GM21447 (cell line): ENCODE measurements around the gene DDX54.

Source experiments
- ATAC-seq: cut with Tn5 transposase; IDR thresholded peaks from one replicate; pipeline ENCODE4 v1.9.1; 2021; ENCODE audit not compliant: unreplicated experiment

The DDX54 gene, protein sequence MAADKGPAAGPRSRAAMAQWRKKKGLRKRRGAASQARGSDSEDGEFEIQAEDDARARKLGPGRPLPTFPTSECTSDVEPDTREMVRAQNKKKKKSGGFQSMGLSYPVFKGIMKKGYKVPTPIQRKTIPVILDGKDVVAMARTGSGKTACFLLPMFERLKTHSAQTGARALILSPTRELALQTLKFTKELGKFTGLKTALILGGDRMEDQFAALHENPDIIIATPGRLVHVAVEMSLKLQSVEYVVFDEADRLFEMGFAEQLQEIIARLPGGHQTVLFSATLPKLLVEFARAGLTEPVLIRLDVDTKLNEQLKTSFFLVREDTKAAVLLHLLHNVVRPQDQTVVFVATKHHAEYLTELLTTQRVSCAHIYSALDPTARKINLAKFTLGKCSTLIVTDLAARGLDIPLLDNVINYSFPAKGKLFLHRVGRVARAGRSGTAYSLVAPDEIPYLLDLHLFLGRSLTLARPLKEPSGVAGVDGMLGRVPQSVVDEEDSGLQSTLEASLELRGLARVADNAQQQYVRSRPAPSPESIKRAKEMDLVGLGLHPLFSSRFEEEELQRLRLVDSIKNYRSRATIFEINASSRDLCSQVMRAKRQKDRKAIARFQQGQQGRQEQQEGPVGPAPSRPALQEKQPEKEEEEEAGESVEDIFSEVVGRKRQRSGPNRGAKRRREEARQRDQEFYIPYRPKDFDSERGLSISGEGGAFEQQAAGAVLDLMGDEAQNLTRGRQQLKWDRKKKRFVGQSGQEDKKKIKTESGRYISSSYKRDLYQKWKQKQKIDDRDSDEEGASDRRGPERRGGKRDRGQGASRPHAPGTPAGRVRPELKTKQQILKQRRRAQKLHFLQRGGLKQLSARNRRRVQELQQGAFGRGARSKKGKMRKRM

DNA sequence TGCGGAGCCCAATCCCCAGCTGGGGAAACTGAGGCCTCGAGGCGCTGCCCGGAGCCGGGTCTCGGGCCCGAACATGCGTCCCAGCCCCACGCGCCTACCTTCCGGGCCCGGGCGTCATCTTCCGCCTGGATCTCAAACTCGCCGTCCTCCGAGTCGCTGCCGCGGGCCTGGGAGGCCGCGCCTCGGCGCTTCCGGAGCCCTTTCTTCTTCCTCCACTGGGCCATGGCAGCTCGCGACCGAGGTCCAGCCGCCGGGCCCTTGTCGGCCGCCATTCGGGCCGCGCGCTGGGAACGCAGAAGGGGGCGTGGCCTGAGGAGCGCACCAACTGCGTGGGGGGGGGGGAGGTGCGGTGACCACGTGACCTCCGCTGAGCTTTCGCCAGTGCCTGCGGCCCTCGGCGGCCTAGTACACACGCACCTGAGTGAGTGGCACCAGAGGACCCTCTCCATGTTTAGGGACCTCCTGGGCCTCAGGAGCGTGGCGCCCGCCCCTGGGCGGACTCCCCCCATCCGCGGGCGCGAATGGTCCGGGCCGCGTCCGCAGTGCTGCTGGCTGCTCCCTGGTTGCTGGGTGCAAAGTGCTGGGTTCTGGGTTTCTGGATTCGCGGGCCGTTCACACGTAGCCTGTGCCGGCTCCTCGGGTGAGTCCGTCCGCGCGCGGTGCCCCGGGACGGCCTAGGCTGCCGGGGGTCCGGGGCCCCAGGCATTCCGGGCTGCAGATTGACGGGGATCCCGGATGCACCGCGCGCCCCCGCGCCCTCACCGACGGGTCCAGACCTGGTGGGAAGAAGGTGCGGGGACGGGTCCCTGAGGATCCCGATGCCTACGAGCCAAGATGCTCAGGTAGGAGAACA lies at the start of gene DDX54, which contains the start of gene RITA1:
TSS of gene DDX54 (minus strand) at position 299 of the 853 bp plus-strand sequence. CDS start at position 272, 27 bp downstream.
TSS of gene RITA1 (plus strand) at position 542 of the 853 bp plus-strand sequence. CDS start 1,026 bp downstream, outside the sequence.
- peak; percentile 40 for ATAC-seq

DNA sequence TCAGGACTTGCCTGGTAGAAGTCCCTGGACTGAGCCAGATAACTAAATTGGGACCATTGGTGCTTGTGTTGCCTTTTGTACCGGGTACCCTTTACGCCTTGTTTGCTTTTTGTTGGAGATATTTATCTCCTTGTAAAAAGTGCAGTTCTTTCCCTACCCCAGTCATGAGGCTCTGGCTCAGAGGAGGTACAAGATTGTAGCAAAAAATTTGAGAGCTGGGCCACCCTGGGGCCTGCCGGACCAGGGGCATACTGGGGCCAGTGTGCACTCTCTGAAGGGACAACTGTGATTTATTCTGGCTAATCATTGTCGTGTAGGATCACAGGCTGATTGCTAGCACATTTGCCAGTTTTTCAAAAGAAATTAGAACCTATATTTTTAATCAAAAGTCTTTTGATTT lies 49.2 kb upstream of the DDX54 start:
- no peak for ATAC-seq

DNA sequence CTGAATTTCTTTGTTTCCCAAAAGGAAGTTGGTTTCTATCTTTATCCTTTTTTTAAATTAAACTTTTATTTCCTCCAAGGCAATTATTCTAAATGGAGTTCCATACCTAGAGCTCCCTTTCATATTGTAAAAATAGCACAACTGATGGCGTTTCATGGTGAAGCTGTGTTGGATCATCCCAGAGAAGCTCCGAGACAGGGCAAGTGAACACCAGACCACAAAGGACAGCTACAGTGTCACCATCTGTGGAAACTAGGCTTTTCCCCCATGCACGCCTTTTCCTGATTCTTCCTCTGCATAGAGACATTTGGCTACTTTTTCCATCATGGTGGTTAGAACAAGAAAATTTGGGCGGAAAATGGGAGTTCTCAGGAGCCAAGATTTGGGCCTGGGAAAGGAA lies 48.7 kb upstream of the DDX54 start:
- ATAC-seq: no peak

DNA sequence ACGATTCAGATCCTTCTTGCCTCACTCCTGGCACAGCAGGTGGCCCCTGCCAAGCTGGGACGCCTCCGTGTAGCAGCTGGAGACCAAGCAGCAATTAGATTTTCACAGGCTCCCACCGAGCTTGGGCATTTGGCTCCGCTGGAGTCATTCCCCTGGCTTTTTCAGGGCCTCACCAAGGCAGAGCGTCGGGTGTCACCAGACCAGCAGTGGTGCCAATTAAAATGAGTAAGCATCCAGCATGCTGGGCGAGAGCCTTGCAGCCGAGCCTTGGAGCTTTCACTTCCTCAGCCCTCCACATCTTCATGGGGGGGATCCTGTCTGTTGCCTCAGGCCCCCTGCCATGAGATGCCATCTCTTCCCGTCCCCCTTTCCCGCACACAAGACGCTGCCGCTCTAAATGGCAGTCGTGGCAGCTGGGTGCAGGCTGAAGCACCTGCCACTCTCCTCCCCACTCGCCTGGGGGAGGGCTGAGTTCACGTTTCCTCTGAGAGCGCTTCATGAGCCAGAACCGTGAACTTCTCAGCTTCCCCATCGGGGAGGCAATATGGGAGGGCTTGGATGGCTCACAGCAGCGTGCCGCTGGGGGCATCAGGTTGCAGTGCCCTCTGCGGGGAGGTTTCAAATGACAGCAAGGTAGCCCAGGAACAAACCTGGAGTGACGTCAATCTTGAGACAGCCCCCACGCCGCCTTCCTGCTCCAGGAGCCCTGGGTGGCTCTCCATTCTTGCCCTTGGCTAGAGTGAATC lies 47.7 kb upstream of the DDX54 start:
- ATAC-seq: peak; percentile 67

DNA sequence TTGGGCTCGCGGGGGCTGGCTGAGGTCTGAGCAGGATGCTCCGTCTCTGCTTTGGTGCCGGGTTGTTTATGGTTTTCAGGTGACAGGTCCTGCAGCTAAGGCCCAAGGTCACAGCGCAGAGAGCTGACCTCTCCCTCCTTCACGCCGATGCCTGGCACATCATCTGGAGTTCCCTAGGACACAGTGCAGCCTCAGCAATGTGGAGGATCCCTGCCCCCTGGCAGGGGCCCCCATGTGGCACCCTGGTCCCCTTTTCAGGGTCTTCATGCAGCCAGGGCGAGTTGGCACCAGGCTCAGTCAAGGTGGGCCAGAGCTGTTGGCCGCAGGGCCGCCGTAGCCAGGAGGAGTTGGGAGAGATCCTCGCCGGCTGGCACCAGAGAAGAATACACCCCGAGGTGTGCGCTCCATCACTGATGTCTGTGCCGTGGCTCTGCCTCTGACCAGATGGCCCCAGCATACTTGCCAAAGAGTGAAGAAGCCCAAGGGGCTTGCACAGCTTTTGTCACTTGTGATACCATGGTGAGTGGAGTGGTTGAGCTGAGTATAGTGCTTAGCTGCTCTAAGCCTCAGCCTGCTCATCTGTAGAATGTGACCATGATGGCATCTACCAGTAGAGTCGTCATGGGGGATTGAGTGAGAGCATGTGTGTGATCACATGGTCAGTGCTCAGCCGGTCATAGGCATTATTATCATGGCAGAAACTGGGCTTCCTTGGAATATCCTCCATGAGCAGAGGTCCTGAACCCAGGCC lies 47.0 kb upstream of the DDX54 start:
- no peak for ATAC-seq

DNA sequence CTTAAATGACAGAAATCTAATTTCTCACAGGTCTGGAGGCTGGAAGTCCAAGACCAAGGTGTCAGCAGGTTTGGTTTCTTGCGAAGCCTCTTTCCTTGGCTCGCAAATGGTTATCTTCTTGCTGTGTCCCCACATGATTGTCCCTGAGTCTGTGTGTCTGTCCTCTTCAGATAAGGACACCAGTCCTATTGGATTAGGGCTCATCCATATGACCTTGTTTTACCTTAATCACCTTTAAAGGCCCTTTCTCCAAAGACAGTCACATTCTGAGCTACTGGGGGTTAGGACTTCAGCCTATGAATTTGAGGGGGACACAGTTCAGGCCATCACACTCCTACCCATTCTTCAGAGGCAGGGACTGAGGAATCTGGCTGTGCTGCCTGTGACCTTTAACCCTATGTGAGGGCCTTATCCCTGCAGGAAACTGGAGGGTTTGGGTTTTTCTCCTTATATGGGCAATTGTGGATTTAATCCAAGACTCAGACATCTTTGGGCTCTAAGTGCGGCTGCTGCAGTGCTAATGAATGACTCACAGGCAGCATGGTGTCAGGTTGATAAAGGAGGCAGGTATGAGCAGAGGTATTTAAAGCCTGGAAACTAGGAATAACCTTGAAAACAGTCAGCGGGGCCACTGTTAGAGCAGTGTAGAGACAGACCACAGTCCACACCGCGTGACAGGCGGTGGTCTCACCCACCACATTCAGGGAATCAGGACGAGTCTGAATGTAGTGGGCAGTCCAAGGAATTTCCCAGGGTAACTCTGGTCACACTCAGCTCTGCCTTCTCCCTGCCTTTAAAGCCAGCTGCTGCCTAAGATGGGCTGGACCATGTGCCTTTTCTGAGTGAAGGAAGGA lies 46.2 kb upstream of the DDX54 start:
- ATAC-seq: no peak

DNA sequence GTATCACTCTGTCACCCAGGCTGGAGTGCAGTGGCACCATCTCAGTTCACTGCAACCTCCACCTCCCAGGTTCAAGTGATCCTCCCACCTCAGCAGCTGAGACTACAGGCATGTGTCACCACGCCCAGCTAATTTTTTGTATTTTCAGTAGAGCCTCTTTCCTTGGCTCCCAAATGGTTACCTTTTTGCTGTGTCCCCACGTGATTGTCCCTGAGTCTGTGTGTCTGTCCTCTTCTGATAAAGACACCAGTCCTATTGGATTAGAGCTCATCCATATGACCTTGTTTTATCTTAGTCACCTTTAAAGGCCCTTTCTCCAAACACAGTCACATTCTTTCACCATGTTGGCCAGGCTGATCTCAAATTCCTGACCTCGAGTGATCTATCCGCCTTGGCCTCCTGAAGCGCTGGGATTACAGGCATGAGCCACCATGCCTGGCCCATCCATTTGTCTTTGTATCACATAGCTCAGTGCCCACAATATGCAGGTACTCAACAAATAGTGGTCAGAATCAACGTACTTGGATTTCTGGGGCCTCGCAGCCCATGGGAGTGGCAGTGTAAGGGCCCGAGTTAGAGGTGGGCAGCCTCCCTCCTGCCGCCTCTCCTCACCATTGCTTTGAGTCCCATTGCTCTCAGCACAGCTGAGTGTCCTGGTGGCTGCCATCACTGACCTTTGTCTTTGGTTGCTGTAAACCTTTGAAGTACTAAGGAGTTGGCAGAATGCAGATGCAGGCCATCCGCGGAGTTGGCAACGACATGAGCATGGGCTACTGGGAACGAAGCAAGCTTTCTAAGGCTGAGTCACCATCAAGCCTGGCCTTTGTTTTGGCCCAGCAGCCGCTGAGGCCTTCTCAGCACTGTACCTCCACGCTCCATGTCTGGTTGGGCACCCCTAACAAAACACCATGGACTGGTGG lies 45.3 kb upstream of the DDX54 start:
- ATAC-seq: no peak

DNA sequence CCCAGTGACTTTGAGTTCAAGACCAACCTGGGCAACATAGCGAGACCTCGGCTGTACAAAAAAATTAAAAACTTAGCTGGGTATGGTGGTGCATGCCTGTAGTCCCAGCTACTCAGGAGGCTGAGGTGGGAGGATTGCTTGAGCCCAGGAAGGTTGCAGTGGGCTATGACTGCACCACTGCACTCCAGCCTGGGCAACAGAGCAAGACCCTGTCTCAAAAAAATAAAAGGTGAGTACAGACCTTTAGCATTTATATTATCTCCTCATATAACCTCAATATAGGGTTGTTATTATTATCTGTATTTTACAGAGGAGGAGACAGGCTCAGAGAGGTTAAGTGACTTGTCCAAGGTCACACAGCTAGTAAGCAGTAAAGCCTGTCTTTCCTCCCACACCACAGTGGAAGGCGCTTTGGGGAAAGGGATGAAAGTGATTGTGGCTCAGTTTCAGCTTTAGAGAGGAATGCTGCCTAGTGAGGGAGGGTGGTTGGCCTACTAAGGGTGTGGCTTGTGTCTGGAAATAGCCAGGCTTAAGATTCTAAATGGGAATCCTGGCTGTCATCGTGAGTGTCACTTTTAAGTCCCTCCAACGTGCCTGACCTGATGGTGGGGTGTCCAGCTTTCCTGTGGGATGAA lies 43.2 kb upstream of the DDX54 start:
- ATAC-seq: no peak

DNA sequence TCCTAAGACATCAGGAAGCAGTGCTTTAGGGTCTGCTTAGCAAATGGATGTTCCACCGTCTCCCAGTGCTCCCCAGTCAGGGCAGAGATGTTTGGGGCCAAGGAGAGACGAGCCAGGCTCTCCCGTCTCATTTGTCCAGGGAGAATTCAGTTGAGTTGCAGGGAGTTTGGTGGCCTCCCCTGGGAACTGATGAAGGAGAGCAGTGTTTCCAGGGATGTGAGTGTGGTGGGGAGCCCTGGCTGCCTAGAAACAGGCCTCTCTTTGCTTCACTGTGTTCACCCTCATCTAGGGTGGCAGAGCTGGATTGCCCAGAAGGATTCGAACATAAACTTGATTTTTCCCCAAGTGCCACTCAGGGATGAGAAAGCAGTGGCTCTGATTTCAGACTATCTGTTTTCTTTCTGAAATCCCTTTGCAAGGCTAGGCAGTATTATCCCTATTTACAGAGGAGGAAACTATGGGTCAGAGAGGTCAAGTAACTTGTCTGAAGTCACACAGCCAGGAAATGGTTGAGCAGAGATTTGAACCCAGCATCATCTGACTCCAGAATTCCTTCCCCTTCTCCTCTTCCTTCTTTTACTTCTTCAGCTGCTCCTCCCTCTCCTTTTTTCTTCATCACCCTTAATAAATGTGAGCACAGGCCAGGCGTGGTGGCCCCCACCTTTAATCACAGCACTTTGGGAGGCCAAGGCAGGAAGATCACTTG lies 42.6 kb upstream of the DDX54 start:
- no peak for ATAC-seq

DNA sequence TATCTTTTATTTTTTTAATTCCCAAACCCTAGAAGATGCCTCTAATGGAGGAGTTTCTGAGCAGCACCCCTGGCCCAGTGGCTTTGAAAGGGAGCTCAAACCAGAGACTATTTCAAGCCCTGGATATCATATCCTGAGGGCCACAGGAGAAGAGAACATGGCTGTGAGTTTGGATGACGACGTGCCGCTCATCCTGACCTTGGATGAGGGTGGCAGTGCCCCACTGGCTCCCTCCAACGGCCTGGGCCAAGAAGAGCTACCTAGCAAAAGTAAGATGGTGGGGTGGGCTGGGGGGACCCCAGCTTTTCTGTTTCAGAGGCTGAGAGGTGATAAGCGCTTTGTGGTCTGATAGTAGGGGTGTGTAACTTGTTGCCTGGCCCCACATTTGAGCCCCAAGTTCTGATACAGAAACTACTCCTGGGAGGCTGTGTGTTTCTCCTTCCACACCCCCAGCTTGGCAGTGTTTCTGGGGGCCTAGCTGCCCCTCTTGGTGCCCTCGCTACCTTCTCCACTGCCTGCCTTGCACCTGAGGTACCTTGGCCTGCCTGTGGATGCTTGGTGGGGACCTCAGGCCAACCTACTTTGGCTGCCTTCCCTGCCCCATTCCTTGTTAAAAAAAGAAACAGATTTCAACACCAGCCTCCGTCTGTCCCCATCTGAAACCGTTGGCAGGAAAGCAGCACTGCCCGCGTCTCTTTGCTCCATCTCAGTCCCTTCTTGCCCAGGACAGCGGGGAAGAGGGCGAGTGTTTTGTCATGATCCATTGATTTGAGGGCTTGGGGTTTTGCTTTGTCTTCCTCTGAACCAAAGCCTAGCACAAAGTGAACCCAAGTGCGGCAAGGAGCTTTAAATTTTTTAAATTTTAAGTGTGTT lies 41.7 kb upstream of the DDX54 start:
- ATAC-seq: no peak

DNA sequence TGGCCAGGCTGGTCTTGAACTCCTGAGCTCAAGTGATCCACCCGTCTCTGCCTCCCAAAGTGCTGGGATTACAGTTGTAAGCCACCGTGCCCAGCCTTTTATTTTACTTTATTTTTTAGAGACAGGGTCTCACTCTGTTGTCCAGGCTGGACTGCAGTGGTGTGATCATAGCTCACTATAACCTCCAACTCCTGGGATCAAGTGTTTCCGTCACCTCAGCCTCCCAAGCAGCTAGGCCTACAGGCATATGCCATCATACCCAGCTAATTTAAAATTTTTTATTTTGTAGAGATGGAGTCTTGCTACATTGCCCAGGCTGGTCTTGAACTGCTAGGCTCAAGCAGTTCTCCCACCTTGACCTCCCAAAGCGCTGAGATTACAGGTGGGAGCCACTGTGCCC lies 39.7 kb upstream of the DDX54 start:
- ATAC-seq: no peak

DNA sequence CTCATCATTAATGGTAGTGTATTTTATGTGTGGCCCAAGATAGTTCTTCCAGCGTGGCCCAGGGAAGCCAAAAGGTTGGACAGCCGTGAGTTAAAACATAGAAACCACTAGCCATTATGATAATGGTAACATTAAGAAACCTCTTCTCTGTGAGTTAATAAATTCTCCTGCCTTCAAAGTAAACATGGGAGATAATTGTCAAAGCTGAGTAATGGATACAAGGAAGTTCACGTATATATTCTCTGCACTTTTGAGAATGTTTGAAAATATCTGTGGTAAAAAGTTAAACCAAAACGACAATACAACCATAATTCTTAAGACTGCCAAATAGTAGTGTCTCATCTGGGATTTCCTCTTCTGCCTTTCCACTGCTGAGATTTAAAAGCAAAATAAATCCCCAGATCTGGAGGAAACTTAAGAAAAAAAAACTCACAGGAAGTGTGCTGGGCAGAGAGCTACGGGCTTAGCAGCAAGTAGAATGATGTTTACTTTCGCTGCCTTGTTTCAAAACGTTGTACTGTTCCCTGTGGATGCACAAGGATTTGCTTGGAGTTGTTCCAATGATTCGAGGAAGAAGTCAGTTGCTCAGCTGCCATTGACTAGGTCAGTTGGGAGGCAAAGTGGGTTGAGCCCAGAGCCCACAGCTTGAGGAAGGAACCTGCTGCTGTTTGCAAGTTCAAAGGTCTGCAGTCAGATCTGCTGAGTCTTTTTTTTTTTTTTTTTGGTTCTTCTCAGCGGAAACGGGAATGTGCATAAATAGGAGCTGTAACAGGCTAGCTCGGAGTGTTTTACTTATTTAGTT lies 37.7 kb upstream of the DDX54 start:
- no peak for ATAC-seq

DNA sequence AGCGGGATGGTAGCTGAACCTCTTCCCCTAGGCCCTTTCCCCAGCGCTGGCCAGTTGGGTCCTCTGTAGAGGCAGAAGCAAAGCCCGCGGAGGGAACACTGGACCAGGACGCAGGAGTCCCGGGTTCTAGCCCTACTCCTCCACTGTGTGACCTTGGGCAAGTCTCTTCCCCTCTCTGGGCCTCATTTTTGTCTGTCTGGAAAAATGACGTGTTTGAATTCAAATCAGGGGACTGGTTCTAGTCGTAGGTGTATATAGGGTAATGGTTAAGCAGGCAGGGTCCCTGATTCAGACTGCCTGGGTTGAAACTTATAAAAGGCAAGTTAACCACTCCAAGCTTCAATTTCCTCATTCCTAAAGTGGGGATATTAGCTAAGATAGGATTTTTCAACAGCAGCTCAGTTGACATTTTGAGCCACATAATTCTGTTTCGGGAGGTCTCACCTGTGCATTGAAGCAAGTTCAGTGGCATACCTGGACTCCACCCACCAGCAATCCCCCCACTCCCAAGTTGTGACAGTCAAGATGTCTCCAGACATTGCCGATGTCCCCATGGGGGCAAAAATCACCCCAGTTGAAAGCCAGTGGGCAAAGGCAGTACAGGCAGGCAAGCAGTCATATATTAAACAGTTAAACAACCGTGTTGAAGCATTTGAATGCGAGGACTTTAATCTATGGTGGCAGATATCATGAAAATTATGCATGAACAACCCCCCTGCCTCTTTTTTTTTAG lies 36.9 kb upstream of the DDX54 start:
- no peak for ATAC-seq
